ENCODE data around the gene MICU2.
"Not testable (repeated sequence)": the region's sequence is repeated elsewhere in the genome, so short reads cannot be mapped to it uniquely, and the experiment has no call there.

Gene MICU2

DNA sequence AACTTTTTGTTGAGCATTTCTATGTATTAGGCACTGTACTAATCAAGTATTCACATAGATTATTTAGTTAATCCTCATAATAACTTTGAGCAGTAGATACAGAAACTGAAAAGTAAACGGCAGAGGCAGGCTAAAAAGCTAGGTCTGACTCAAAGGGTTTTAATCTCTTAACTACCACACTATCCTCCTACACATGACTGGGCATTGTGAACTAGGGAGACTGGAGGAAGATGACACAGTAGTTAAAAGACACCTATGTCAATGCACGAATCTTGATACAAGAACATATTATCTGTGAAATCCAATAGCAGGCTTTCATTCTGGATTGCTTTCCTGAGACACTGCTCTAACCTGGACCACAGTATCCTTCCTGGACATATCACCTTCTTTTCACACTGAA, 36.3 kb downstream of the MICU2 start:
- no peak overlapping the region for H3K4me3 ChIP-seq (ENCODE audit: low read length)
- no peak for TF ChIP-seq CTCF (conservative IDR thresholded peaks at IDR 0.05; ENCODE audit: low read length)
- no peak for DNase-seq (ENCODE audit: low read depth)

GRCh38 chr13:21557995-21558394, 46.0 kb downstream of the MICU2 start:
- peak; percentile 46 for TF ChIP-seq CTCF (conservative IDR thresholded peaks at IDR 0.05; ENCODE audit: low read length)
- peak; percentile 30 for DNase-seq (ENCODE audit: low read depth)
- no peak overlapping the region for H3K4me3 ChIP-seq (ENCODE audit: low read length)

- no peak for TF ChIP-seq CTCF (conservative IDR thresholded peaks at IDR 0.05; ENCODE audit: low read length)
- peak; percentile 9 for DNase-seq (ENCODE audit: low read depth)
- no peak overlapping the region for H3K4me3 ChIP-seq (ENCODE audit: low read length)
These were observed 47.9 kb downstream of the MICU2 start for GRCh38 chr13:21556051-21556450.

GRCh38 chr13:21553261-21553660, 50.7 kb downstream of the MICU2 start:
- not testable (repeated sequence) for DNase-seq (ENCODE audit: low read depth)

GRCh38 chr13:21550918-21551317, 53.1 kb downstream of the MICU2 start:
- H3K4me3 ChIP-seq (ENCODE audit: low read length), result no peak overlapping the region
- DNase-seq (ENCODE audit: low read depth), result no peak
- no peak for TF ChIP-seq CTCF (conservative IDR thresholded peaks at IDR 0.05; ENCODE audit: low read length)

More at GRCh38 chr13:21553261-21553660, 50.7 kb downstream of the MICU2 start:
- not testable (repeated sequence) for H3K4me3 ChIP-seq (ENCODE audit: low read length)

GRCh38 chr13:21549633-21550032, 54.3 kb downstream of the MICU2 start:
- TF ChIP-seq CTCF (conservative IDR thresholded peaks at IDR 0.05; ENCODE audit: low read length), result no peak
- DNase-seq (ENCODE audit: low read depth), result peak; percentile 16
- H3K4me3 ChIP-seq (ENCODE audit: low read length), result no peak overlapping the region

DNA sequence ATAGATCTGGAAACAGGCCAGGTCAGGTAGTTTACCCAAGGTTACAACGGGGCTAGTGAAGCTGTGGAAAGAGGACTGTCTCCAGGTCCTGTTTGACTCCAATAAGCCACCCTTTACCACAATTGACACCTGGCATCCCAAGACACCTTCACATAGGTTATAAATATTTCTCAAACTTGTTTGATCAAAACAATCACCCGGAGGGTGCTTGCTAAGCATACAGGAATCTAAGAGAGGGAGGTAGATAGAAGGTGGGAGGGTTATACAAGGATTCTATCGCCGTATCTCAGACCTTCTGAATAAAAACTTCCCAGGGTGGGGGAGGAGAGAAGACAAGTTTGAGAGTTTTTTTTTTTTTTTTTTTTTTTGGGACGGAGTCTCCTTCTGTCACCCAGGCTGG, 55.4 kb downstream of the MICU2 start:
- TF ChIP-seq CTCF (conservative IDR thresholded peaks at IDR 0.05; ENCODE audit: low read length), result no peak
- no peak for DNase-seq (ENCODE audit: low read depth)

DNA sequence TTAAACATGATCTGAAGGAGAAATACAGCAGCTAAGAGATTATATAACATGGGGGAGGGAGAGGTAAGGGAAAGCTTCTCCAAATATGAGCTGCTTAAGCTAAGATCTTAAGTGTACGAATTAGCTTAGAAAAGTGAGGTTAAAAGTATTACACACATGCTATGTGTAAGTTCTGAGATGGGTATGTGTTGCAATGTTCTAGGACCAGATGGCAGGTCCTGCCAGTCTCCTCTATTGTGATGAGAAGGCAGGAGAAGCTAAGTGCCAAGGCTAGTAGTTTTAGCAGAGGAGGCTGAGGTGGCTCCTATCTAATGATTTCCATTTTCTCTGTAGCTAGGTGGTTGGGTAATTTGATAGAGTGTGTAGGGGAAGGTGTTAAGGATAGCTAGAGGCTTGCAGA, 57.6 kb downstream of the MICU2 start:
- TF ChIP-seq CTCF (conservative IDR thresholded peaks at IDR 0.05; ENCODE audit: low read length), result no peak
- peak; percentile 60 for DNase-seq (ENCODE audit: low read depth)
- no peak overlapping the region for H3K4me3 ChIP-seq (ENCODE audit: low read length)

More for the DNA sequence above, 55.4 kb downstream of the MICU2 start:
- H3K4me3 ChIP-seq (ENCODE audit: low read length), result no peak overlapping the region
